Smooth muscle cell (in vitro differentiated cells): ENCODE data around the gene RNF182. TPM values are rescaled to one million over a fixed set of nuclear protein-coding genes. Genes with fewer than 3 reads are reported as not detected.

Source experiments
- DNase-seq: peaks from one replicate; lab custom pipeline; 2025; ENCODE audit not compliant: unreplicated experiment; lab: John Stamatoyannopoulos, UW
- H2AFZ ChIP-seq: fragments of 200-600 bp; sonication (generic); 2 replicates; pipeline ENCODE4 v1.6.0; 2016; ENCODE audit warnings: antibody characterized with exemption, low read depth, mild to moderate bottlenecking
- H3F3A ChIP-seq: fragments of 200-600 bp; sonication (generic); 2 replicates; pipeline ENCODE4 v1.6.0; 2017; ENCODE audit warnings: antibody characterized with exemption, low read depth
- H3K27ac ChIP-seq: fragments of 200-600 bp; sonication (generic); 2 replicates; pipeline ENCODE4 v1.5.1; 2016; ENCODE audit warnings: low read depth, mild to moderate bottlenecking
- H3K27me3 ChIP-seq: fragments of 200-600 bp; sonication (generic); 2 replicates; pipeline ENCODE4 v1.6.1; 2016; ENCODE audit warnings: low read depth, mild to moderate bottlenecking
- H3K36me3 ChIP-seq: fragments of 200-600 bp; sonication (generic); 2 replicates; pipeline ENCODE4 v1.5.1; 2016; ENCODE audit warnings: low read depth
- H3K4me1 ChIP-seq: fragments of 200-600 bp; sonication (generic); 2 replicates; pipeline ENCODE4 v1.5.1; 2016; ENCODE audit warnings: low read depth
- H3K4me2 ChIP-seq: fragments of 200-600 bp; sonication (generic); 2 replicates; pipeline ENCODE4 v1.6.0; 2016; ENCODE audit warnings: mild to moderate bottlenecking
- H3K4me3 ChIP-seq: fragments of 200-600 bp; sonication (generic); 2 replicates; pipeline ENCODE4 v1.5.1; 2016; ENCODE audit warnings: mild to moderate bottlenecking
- H3K79me2 ChIP-seq: fragments of 200-600 bp; sonication (generic); 2 replicates; pipeline ENCODE4 v1.6.0; 2016; ENCODE audit warnings: low read depth, mild to moderate bottlenecking
- H3K9ac ChIP-seq: fragments of 200-600 bp; sonication (generic); 2 replicates; pipeline ENCODE4 v1.6.0; 2016; ENCODE audit warnings: low read depth
- H3K9me3 ChIP-seq: fragments of 200-600 bp; sonication (generic); replicated peaks from 2 replicates; pipeline ENCODE4 v1.5.1; 2016; ENCODE audit warnings: low read depth
- H4K20me1 ChIP-seq: fragments of 200-600 bp; sonication (generic); 2 replicates; pipeline ENCODE4 v1.6.0; 2016; ENCODE audit warnings: low read depth
- CTCF ChIP-seq: fragments of 200-600 bp; sonication (generic); IDR thresholded peaks from 2 replicates; pipeline ENCODE4 v1.5.1; 2017; ENCODE audit warnings: borderline replicate concordance, mild to moderate bottlenecking, antibody characterized with exemption; ENCODE audit not compliant: insufficient read depth, poor library complexity, severe bottlenecking
- WGBS: methylation state at CpG from one replicate; pipeline ENCODE4 v1.1.7; 2016; ENCODE audit warnings: low lambda C conversion rate; 5-methylcytosine and 5-hydroxymethylcytosine counted together
- polyA plus RNA-seq: library from polyadenylated mRNA; unstranded; fragments of >200 nt; fragmentation: Nextera tagmentation; extraction: Ambion mirVana; gene quantifications from 2 replicates; pipeline ENCODE4 v1.2.1, GENCODE V29; 2016
- total RNA-seq: library from RNA; depleted of rRNA; stranded (reverse); fragments of >200 nt; gene quantifications from 2 replicates; pipeline ENCODE4 v1.2.3, GENCODE V29; 2014

The RNF182 gene
- total and polyA plus RNA-seq, 2 experiments from 2014 or later, result 0.76 TPM; not detected in 1

- Histone ChIP-seq H3K36me3 (no peaks in the 10 kb centered on the region), H3K27me3 (no peaks in the 10 kb centered on the region), H3K4me1 (no peaks in the 10 kb centered on the region), H3F3A (no peaks in the 10 kb centered on the region), H4K20me1 (no peaks in the 10 kb centered on the region), H3K79me2 (no peaks in the 10 kb centered on the region), H3K27ac (no peak overlapping the region), H3K4me2 (no peak overlapping the region), H3K9me3 (no peaks in the 10 kb centered on the region), H3K4me3 (no peak overlapping the region), H3K9ac (no peak overlapping the region), H2AFZ (no peak overlapping the region)
- no peak for TF ChIP-seq CTCF
- no peak for DNase-seq
- WGBS, result 80% methylated on average over 3 of the region's 3 CpGs
These were observed 73.6 kb downstream of the RNF182 start for GRCh38 chr6:13998356-13998755.

- Histone ChIP-seq H2AFZ (no peak overlapping the region), H3K27ac (peak overlapping the region; percentile 59), H3K9ac (no peak overlapping the region), H3K4me3 (no peak overlapping the region), H3K36me3 (no peaks in the 10 kb centered on the region), H3K9me3 (no peaks in the 10 kb centered on the region), H4K20me1 (no peaks in the 10 kb centered on the region), H3K4me1 (no peaks in the 10 kb centered on the region), H3K27me3 (no peaks in the 10 kb centered on the region), H3K79me2 (no peaks in the 10 kb centered on the region), H3K4me2 (peak overlapping the region; percentile 34), H3F3A (no peaks in the 10 kb centered on the region)
- 95% methylated on average over 3 of the region's 3 CpGs for WGBS
- DNase-seq, result no peak
- no peak for TF ChIP-seq CTCF
These were observed 76.1 kb downstream of the RNF182 start for GRCh38 chr6:14000901-14001300.

GRCh38 chr6:14001329-14002012 lies 76.7 kb downstream of the RNF182 start:
- Histone ChIP-seq H3K4me3 (no peak overlapping the region), H3F3A (no peaks in the 10 kb centered on the region), H3K79me2 (no peaks in the 10 kb centered on the region), H3K27ac (peak overlapping the region; percentile 59), H3K9me3 (no peaks in the 10 kb centered on the region), H3K9ac (no peak overlapping the region), H3K4me1 (no peaks in the 10 kb centered on the region), H2AFZ (no peak overlapping the region), H3K27me3 (no peaks in the 10 kb centered on the region), H3K4me2 (peak overlapping the region; percentile 51), H4K20me1 (no peaks in the 10 kb centered on the region), H3K36me3 (no peaks in the 10 kb centered on the region)
- no peak for TF ChIP-seq CTCF
- WGBS, result 20% methylated on average over 13 of the region's 13 CpGs
- DNase-seq, result peak; percentile 14
